H1 (cell line): Measurements from ENCODE around the gene FIBIN. TPM values are rescaled to one million over a fixed set of nuclear protein-coding genes. Genes with fewer than 3 reads are reported as not detected.

Experiments
- CTCF ChIA-PET: fragments of 300-600 bp; sonication (Branson Sonifier 250); formaldehyde crosslinking; loops from one replicate; lab custom pipeline; 2021; ENCODE audit not compliant: partially characterized antibody; lab: Charles Lee
- POLR2A ChIA-PET: fragments of 300-600 bp; sonication (Branson Sonifier 250); formaldehyde crosslinking; loops from one replicate; lab custom pipeline; 2021; ENCODE audit warnings: inconsistent platforms; ENCODE audit not compliant: partially characterized antibody; lab: Charles Lee
- DNase-seq, 2 experiments: peaks; one replicate each; pipeline versions ENCODE4 v3.0.0 to v3.0.0-alpha.2; 2010 to 2022; ENCODE audit warnings: low spot score in 2 of 2, low read depth in 1 of 2, mixed read lengths in 1 of 2
- FAIRE-seq: peaks from 2 replicates; lab custom pipeline; 2011; peaks lifted over from hg19 to GRCh38; lab: Jason Lieb, UNC
- H2AFZ ChIP-seq: 2 replicates; pipeline ENCODE4 v1.8.1; 2012; ENCODE audit warnings: low read length, inconsistent platforms
- H2AK5ac ChIP-seq: 2 replicates; pipeline ENCODE4 v1.6.1; 2013; ENCODE audit warnings: low read depth, low read length
- H2BK120ac ChIP-seq: replicated peaks from 2 replicates; pipeline ENCODE3; 2013; ENCODE audit warnings: low read depth, low read length, inconsistent platforms
- H2BK12ac ChIP-seq: 2 replicates; pipeline ENCODE4 v1.6.1; 2013; ENCODE audit warnings: low read depth, low read length
- H2BK15ac ChIP-seq: 2 replicates; pipeline ENCODE4 v1.6.1; 2013; ENCODE audit warnings: low read length
- H2BK20ac ChIP-seq: 2 replicates; pipeline ENCODE4 v1.6.1; 2013; ENCODE audit warnings: low read length
- H2BK5ac ChIP-seq: 2 replicates; pipeline ENCODE4 v1.6.1; 2013; ENCODE audit warnings: low read depth, low read length
- H3K14ac ChIP-seq: 2 replicates; pipeline ENCODE4 v1.6.1; 2013; ENCODE audit warnings: inconsistent platforms; ENCODE audit not compliant: insufficient read length
- H3K18ac ChIP-seq: 2 replicates; pipeline ENCODE4 v1.6.1; 2013; ENCODE audit warnings: low read length; ENCODE audit errors: extremely low read depth
- H3K23ac ChIP-seq: 2 replicates; pipeline ENCODE4 v1.6.1; 2013; ENCODE audit warnings: inconsistent platforms; ENCODE audit not compliant: insufficient read length
- H3K23me2 ChIP-seq: 2 replicates; pipeline ENCODE4 v1.6.1; 2013; ENCODE audit warnings: low read depth, low read length
- H3K27ac ChIP-seq: 2 replicates; pipeline ENCODE4 v1.6.1; 2011; ENCODE audit warnings: low read depth, low read length, inconsistent platforms
- H3K27me3 ChIP-seq, 4 experiments: replicated peaks in 1 of 4; 1 replicate in 1 of 4; 2 replicates in 3 of 4; pipeline versions ENCODE4 v1.6.1 to v1.8.1; 2011 to 2013; ENCODE audit warnings: low read length in 3 of 4, mild to moderate bottlenecking in 3 of 4, inconsistent platforms in 2 of 4, mixed read lengths in 2 of 4, moderate library complexity in 1 of 4; ENCODE audit not compliant: control insufficient read depth in 3 of 4, insufficient read depth in 3 of 4; ENCODE audit errors: extremely low read depth in 1 of 4
- H3K36me3 ChIP-seq, 4 experiments: 2 replicates each; pipeline versions ENCODE4 v1.6.1 to v1.8.1; 2011 to 2013; ENCODE audit warnings: mild to moderate bottlenecking in 4 of 4, low read length in 3 of 4, moderate library complexity in 2 of 4, control low read depth in 1 of 4, inconsistent platforms in 1 of 4; ENCODE audit not compliant: insufficient read depth in 4 of 4, control insufficient read depth in 2 of 4
- H3K4ac ChIP-seq: replicated peaks from 2 replicates; pipeline ENCODE3; 2013; ENCODE audit warnings: low read length, low read depth, mixed read lengths, inconsistent platforms; ENCODE audit not compliant: insufficient read length
- H3K4me1 ChIP-seq, 4 experiments: replicated peaks in 1 of 4; 1 replicate in 1 of 4; 2 replicates in 3 of 4; pipeline versions ENCODE4 v1.6.1 to v1.8.1; 2011 to 2013; ENCODE audit warnings: low read length in 3 of 4, inconsistent platforms in 2 of 4, mixed read lengths in 1 of 4; ENCODE audit not compliant: insufficient read depth in 4 of 4, control insufficient read depth in 3 of 4
- H3K4me2 ChIP-seq, 2 experiments: 2 replicates each; pipeline versions ENCODE4 v1.6.1 to v1.8.1; 2011 to 2013; ENCODE audit warnings: low read depth in 2 of 2, low read length in 2 of 2, control low read depth in 1 of 2, inconsistent platforms in 1 of 2, mild to moderate bottlenecking in 1 of 2; ENCODE audit not compliant: insufficient read depth in 1 of 2
- H3K4me3 ChIP-seq, 4 experiments: fragments of 200-600, 300-600 bp in 1 of 4; sonication (generic), shearing (Covaris generic), sonication (Bioruptor Twin) in 1 of 4; 2 replicates each; pipeline versions ENCODE4 v1.5.1 to v1.8.1; 2011 to 2016; ENCODE audit warnings: low read length in 4 of 4, low read depth in 3 of 4, control low read depth in 2 of 4, inconsistent platforms in 2 of 4, mild to moderate bottlenecking in 2 of 4, mixed read lengths in 1 of 4, moderate library complexity in 1 of 4; ENCODE audit not compliant: insufficient read depth in 2 of 4; ENCODE audit errors: extremely low read depth in 1 of 4
- H3K56ac ChIP-seq: replicated peaks from 2 replicates; pipeline ENCODE3; 2013; ENCODE audit warnings: low read depth, mild to moderate bottlenecking, mixed read lengths, low read length, inconsistent platforms; ENCODE audit not compliant: insufficient read length
- H3K79me1 ChIP-seq: 2 replicates; pipeline ENCODE4 v1.6.1; 2013; ENCODE audit warnings: low read depth, low read length, control low read depth
- H3K79me2 ChIP-seq, 2 experiments: 2 replicates each; pipeline versions ENCODE4 v1.6.1 to v1.8.1; 2012 to 2013; ENCODE audit warnings: low read length in 2 of 2, mild to moderate bottlenecking in 2 of 2, inconsistent platforms in 1 of 2; ENCODE audit not compliant: insufficient read depth in 2 of 2, control insufficient read depth in 1 of 2
- H3K9ac ChIP-seq, 4 experiments: replicated peaks in 1 of 4; 1 replicate in 1 of 4; 2 replicates in 3 of 4; pipeline versions ENCODE4 v1.6.1 to v1.8.1; 2011 to 2013; ENCODE audit warnings: low read depth in 3 of 4, low read length in 3 of 4, control low read depth in 2 of 4, mild to moderate bottlenecking in 2 of 4, moderate library complexity in 2 of 4, inconsistent platforms in 1 of 4; ENCODE audit errors: extremely low read depth in 1 of 4
- H3K9me3 ChIP-seq, 2 experiments: 2 replicates each; pipeline versions ENCODE4 v1.6.1 to v1.8.1; 2012 to 2013; ENCODE audit warnings: mild to moderate bottlenecking in 2 of 2, moderate library complexity in 2 of 2, control low read depth in 1 of 2, inconsistent platforms in 1 of 2, low read depth in 1 of 2, low read length in 1 of 2, mixed read lengths in 1 of 2; ENCODE audit not compliant: insufficient read depth in 2 of 2
- H4K20me1 ChIP-seq, 2 experiments: replicated peaks in 1 of 2; 2 replicates each; pipeline versions ENCODE3 to v1.8.1; 2011 to 2013; ENCODE audit warnings: inconsistent platforms in 2 of 2, low read length in 2 of 2, mild to moderate bottlenecking in 1 of 2; ENCODE audit not compliant: insufficient read depth in 2 of 2, control insufficient read depth in 1 of 2
- H4K5ac ChIP-seq: 2 replicates; pipeline ENCODE4 v1.6.1; 2013; ENCODE audit warnings: low read length, low read depth, mixed read lengths, inconsistent platforms; ENCODE audit not compliant: insufficient read length
- H4K8ac ChIP-seq: 2 replicates; pipeline ENCODE4 v1.8.0; 2013; ENCODE audit warnings: mild to moderate bottlenecking, moderate library complexity, low read length, inconsistent platforms; ENCODE audit not compliant: insufficient read depth; ENCODE audit errors: extremely low read depth
- H4K91ac ChIP-seq: replicated peaks from 2 replicates; pipeline ENCODE3; 2013; ENCODE audit warnings: low read length, mixed read lengths, inconsistent platforms; ENCODE audit not compliant: insufficient read length
- ASH2L ChIP-seq: fragments of 200-600, 300-600 bp; sonication (generic); IDR thresholded peaks from one replicate; pipeline ENCODE4 v1.7.1; 2017; ENCODE audit warnings: low read length
- GABPA ChIP-seq: IDR thresholded peaks from 2 replicates; pipeline ENCODE4 v1.6.1; 2011; ENCODE audit warnings: mild to moderate bottlenecking, low read length, moderate library complexity, borderline replicate concordance; ENCODE audit not compliant: insufficient read depth
- HDAC2 ChIP-seq, 2 experiments: fragments of 300-600 bp in 1 of 2; sonication (generic) in 1 of 2; IDR thresholded peaks; 2 replicates each; pipeline ENCODE4 v1.6.1; 2011 to 2012; ENCODE audit warnings: low read depth in 2 of 2, low read length in 2 of 2, mild to moderate bottlenecking in 2 of 2, moderate library complexity in 2 of 2, borderline replicate concordance in 1 of 2, inconsistent platforms in 1 of 2
- HDAC6 ChIP-seq: IDR thresholded peaks from one replicate; pipeline ENCODE4 v1.7.1; 2012; ENCODE audit warnings: low read depth, mild to moderate bottlenecking, inconsistent platforms, low read length, moderate library complexity
- KDM4A ChIP-seq: IDR thresholded peaks from one replicate; pipeline ENCODE4 v1.7.1; 2012; ENCODE audit warnings: low read depth, mild to moderate bottlenecking, moderate library complexity, low read length, inconsistent platforms; ENCODE audit not compliant: severe bottlenecking
- NRF1 ChIP-seq: IDR thresholded peaks from 2 replicates; pipeline ENCODE4 v1.6.1; 2011; ENCODE audit warnings: mild to moderate bottlenecking, low read depth, low read length, improper control_type of control experiment
- POU5F1 ChIP-seq: IDR thresholded peaks from 2 replicates; pipeline ENCODE4 v1.6.1; 2011; ENCODE audit warnings: low read depth, mild to moderate bottlenecking, low read length, moderate library complexity
- RFX5 ChIP-seq: IDR thresholded peaks from 2 replicates; pipeline ENCODE4 v1.6.1; 2011; ENCODE audit warnings: low read depth, low read length, improper control_type of control experiment, borderline replicate concordance
- SUZ12 ChIP-seq: fragments of 200-600 bp; sonication (generic); IDR thresholded peaks from 2 replicates; pipeline ENCODE4 v1.6.1; 2012; ENCODE audit warnings: mild to moderate bottlenecking, inconsistent platforms, low read length, moderate library complexity, mixed read lengths
- TAF1 ChIP-seq: IDR thresholded peaks from 2 replicates; pipeline ENCODE4 v1.6.1; 2011; ENCODE audit warnings: mild to moderate bottlenecking, low read depth, low read length
- WGBS, 2 experiments: shearing (Covaris generic) in 1 of 2; methylation state at CpG; one replicate each; pipeline versions ENCODE4 v1.1.6 to v1.1.7; 2013 to 2015; ENCODE audit warnings: low lambda C conversion rate in 2 of 2, mixed read lengths in 2 of 2, inconsistent platforms in 1 of 2, low coverage in 1 of 2, missing lambda C conversion rate in 1 of 2; ENCODE audit not compliant: insufficient replicate concordance in 2 of 2, insufficient coverage in 1 of 2, insufficient read length in 1 of 2; ENCODE audit errors: extremely low coverage in 1 of 2, missing lambda C conversion rate in 1 of 2; 5-methylcytosine and 5-hydroxymethylcytosine counted together
- polyA plus RNA-seq, 7 experiments: library from polyadenylated mRNA; depleted of rRNA in 3 of 7; stranded (reverse) in 5 of 7; unstranded in 2 of 7; fragments of >200 nt in 5 of 7; fragments of 200-250 nt in 2 of 7; gene quantifications; 1 replicate in 5 of 7; 2 replicates in 1 of 7; 4 replicates in 1 of 7; pipeline versions ENCODE4 v1.2.1 to v1.2.3, GENCODE V29; 2011 to 2013; ENCODE audit warnings: missing spikeins in 2 of 7, mixed read lengths in 2 of 7
- total RNA-seq: library from RNA; stranded (reverse); fragmentation: NEBNext Ultra II Directional; extraction: Animal tissue kit (Norgen Biotek cat#: 25700); gene quantifications from 2 replicates; pipeline ENCODE4 v1.2.1, GENCODE V29; 2021
- TF ChIP-seq, protein P1 (sequence below): IDR thresholded peaks from 2 replicates; pipeline ENCODE4 v1.6.1; 2011; ENCODE audit warnings: low read depth, mild to moderate bottlenecking, low read length; ENCODE audit not compliant: insufficient read depth
- TF ChIP-seq, protein P2 (sequence below): IDR thresholded peaks from 2 replicates; pipeline ENCODE4 v1.6.1; 2012; ENCODE audit warnings: inconsistent platforms

Gene FIBIN
- total and polyA plus RNA-seq, 2 of the 8 experiments (the other 6 are each of a cell fraction or from before 2014, with no cell fraction given), result 0.38 to 0.45 TPM

DNA sequence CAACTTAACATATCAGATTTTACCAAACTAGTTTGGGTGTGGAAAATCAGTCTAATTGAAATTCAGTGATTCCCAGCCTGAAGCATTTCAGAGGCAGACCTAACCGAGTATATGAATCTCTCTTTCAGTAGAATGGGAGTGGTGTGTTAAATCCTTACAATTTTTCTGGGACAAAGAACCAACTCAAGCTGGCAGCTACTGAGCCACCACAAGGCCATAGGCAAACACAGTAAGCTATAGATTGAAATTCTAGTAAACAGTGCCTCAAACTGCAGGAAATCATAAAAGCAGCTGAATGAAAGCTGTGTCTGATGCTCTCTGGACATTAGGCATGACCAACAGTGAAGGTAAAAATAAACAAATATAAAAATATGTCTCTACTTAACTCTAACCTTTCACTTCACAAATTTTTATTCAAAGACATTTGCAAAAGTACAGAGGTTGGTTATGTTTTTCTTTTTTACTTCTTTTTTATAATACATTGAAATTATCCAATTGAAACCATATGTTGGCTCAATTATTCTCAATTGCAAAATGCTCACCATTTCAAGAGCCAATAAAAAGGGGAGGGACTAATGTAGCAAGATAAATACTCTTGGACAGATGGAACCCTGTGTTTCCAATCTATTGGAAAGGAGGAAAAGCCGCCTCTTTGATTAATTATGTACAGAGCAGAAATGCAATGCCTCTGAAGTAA lies 35.8 kb upstream of the FIBIN start:
- no peaks in the 10 kb centered on the region for H3K79me2 ChIP-seq
- no peak overlapping the region for H4K8ac ChIP-seq
- H3K23me2 ChIP-seq, result no peaks in the 10 kb centered on the region; the same call in 1 of the 2 replicates
- H3K4me1 ChIP-seq, result no peaks in the 10 kb centered on the region
- no peak overlapping the region for H3K23ac ChIP-seq
- no peaks in the 10 kb centered on the region for H3K79me1 ChIP-seq
- no peak overlapping the region for H3K9ac ChIP-seq
- H2BK5ac ChIP-seq, result no peak overlapping the region
- no peak overlapping the region for H3K14ac ChIP-seq
- no peak for FAIRE-seq
- no peak overlapping the region for H2BK20ac ChIP-seq
- H3K4ac ChIP-seq, result no peak overlapping the region
- H2BK12ac ChIP-seq, result no peak overlapping the region
- no peak overlapping the region for H4K5ac ChIP-seq
- no peak overlapping the region for H2BK120ac ChIP-seq
- H3K36me3 ChIP-seq, result no peaks in the 10 kb centered on the region
- POLR2A ChIA-PET, result no interaction called here
- no peak overlapping the region for H3K4me3 ChIP-seq
- no peak for DNase-seq
- H3K4me2 ChIP-seq, result no peak overlapping the region
- no peak overlapping the region for H2AFZ ChIP-seq
- WGBS, 2 experiments, result 85% methylated on average over 2 of the region's 2 CpGs; no CpG with 5 or more reads in 1 of the 2 experiments
- no peaks in the 10 kb centered on the region for H4K20me1 ChIP-seq
- no peak overlapping the region for H3K18ac ChIP-seq
- H2AK5ac ChIP-seq, result no peak overlapping the region
- CTCF ChIA-PET, result interaction anchor here (0.6 kb wide), 1 partner anchor 196 kb away, joined by 3 read pairs; no protein-coding TSS in a partner anchor
- H3K9me3 ChIP-seq, result no peaks in the 10 kb centered on the region
- no peak overlapping the region for H3K56ac ChIP-seq
- H2BK15ac ChIP-seq, result no peak overlapping the region
- H3K27ac ChIP-seq, result no peak overlapping the region
- no peaks in the 10 kb centered on the region for H3K27me3 ChIP-seq
- H4K91ac ChIP-seq, result no peak overlapping the region
- TF ChIP-seq TAF1 (no peak), GABPA (no peak), NRF1 (no peak), ASH2L (no peak), POU5F1 (no peak), HDAC2 (IDR thresholded peaks at IDR 0.05; ENCODE audit: borderline replicate concordance in 1 of 2, low read depth in 2 of 2, low read length in 2 of 2) (no peak), SUZ12 (no peak), KDM4A (no peak), RFX5 (no peak), HDAC6 (no peak)
- TF ChIP-seq, protein P1, sequence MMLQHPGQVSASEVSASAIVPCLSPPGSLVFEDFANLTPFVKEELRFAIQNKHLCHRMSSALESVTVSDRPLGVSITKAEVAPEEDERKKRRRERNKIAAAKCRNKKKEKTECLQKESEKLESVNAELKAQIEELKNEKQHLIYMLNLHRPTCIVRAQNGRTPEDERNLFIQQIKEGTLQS, result no peak
- TF ChIP-seq, protein P2, sequence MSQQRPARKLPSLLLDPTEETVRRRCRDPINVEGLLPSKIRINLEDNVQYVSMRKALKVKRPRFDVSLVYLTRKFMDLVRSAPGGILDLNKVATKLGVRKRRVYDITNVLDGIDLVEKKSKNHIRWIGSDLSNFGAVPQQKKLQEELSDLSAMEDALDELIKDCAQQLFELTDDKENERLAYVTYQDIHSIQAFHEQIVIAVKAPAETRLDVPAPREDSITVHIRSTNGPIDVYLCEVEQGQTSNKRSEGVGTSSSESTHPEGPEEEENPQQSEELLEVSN, result no peak
